OCI-LY7 (cell line): Measurements from ENCODE around the gene LCE1F. TPM values are rescaled to one million over a fixed set of nuclear protein-coding genes. Genes with fewer than 3 reads are reported as not detected.

Experiments used
- BruUV-seq: library from RNA; stranded (reverse); fragments of 400-500 nt; replicated peaks from 2 replicates; lab custom pipeline; 2021; lab: Mats Ljungman, UMichigan
- CTCF ChIA-PET: fragments of 300-600 bp; sonication (Branson Sonifier 250); formaldehyde crosslinking; loops from one replicate; lab custom pipeline; 2022; ENCODE audit warnings: antibody characterized with exemption; ENCODE audit not compliant: unreplicated experiment; lab: Charles Lee
- POLR2A ChIA-PET: fragments of 300-600 bp; sonication (Branson Sonifier 250); formaldehyde crosslinking; loops from one replicate; lab custom pipeline; 2022; ENCODE audit warnings: antibody characterized with exemption; lab: Charles Lee
- DNase-seq: peaks from one replicate; pipeline ENCODE4 v3.0.0-alpha.2; 2015; ENCODE audit warnings: low spot score
- H2AFZ ChIP-seq: fragments of 200-600 bp; sonication (generic), shearing (Covaris generic); 2 replicates; pipeline ENCODE4 v1.6.1; 2014; ENCODE audit warnings: mild to moderate bottlenecking, antibody characterized with exemption, low read length, moderate library complexity
- H3K27ac ChIP-seq: fragments of 200-600 bp; sonication (generic); 2 replicates; pipeline ENCODE4 v1.5.1; 2014; ENCODE audit warnings: mixed run types, low read depth, mild to moderate bottlenecking, moderate library complexity, low read length, inconsistent platforms; ENCODE audit not compliant: poor library complexity, severe bottlenecking
- H3K36me3 ChIP-seq: fragments of 200-600 bp; sonication (generic); 2 replicates; pipeline ENCODE4 v1.6.1; 2014; ENCODE audit warnings: mild to moderate bottlenecking, antibody characterized with exemption, low read length, moderate library complexity, mixed read lengths; ENCODE audit not compliant: insufficient read depth
- H3K4me1 ChIP-seq: fragments of 200-600 bp; sonication (generic); 2 replicates; pipeline ENCODE4 v1.5.1; 2014; ENCODE audit warnings: mild to moderate bottlenecking, low read length; ENCODE audit not compliant: insufficient read depth, poor library complexity, severe bottlenecking
- H3K4me2 ChIP-seq: fragments of 200-600 bp; sonication (generic); 2 replicates; pipeline ENCODE4 v1.6.1; 2014; ENCODE audit warnings: mild to moderate bottlenecking, low read length
- H3K4me3 ChIP-seq: fragments of 200-600 bp; sonication (generic); 2 replicates; pipeline ENCODE4 v1.5.1; 2014; ENCODE audit warnings: mild to moderate bottlenecking, low read depth, low read length; ENCODE audit not compliant: poor library complexity, severe bottlenecking
- H3K79me2 ChIP-seq: fragments of 200-600 bp; sonication (generic); 2 replicates; pipeline ENCODE4 v1.6.1; 2016; ENCODE audit warnings: low read depth, mild to moderate bottlenecking, low read length, moderate library complexity, mixed read lengths; ENCODE audit not compliant: insufficient read depth
- H3K9me2 ChIP-seq: fragments of 200-600 bp; sonication (generic); 2 replicates; pipeline ENCODE4 v1.6.1; 2016; ENCODE audit warnings: mild to moderate bottlenecking, low read length, mixed read lengths; ENCODE audit not compliant: insufficient read depth
- H3K9me3 ChIP-seq: fragments of 200-600 bp; sonication (generic); 2 replicates; pipeline ENCODE4 v1.6.1; 2014; ENCODE audit warnings: mild to moderate bottlenecking, mixed run types, low read length, mixed read lengths
- H4K20me1 ChIP-seq: fragments of 200-600 bp; sonication (generic); 2 replicates; pipeline ENCODE4 v1.6.1; 2014; ENCODE audit warnings: mild to moderate bottlenecking, antibody characterized with exemption, low read length, moderate library complexity, mixed read lengths; ENCODE audit not compliant: insufficient read depth
- CTCF ChIP-seq: fragments of 200-600 bp; sonication (generic); conservative IDR thresholded peaks from 2 replicates; pipeline ENCODE4 v1.5.1; 2014; ENCODE audit warnings: mild to moderate bottlenecking, antibody characterized with exemption, low read length, moderate library complexity, mixed read lengths
- EZH2phosphoT487 ChIP-seq: fragments of 200-600 bp; sonication (generic); IDR thresholded peaks from 2 replicates; pipeline ENCODE4 v1.6.1; 2018; ENCODE audit warnings: low read depth, borderline replicate concordance, mild to moderate bottlenecking, mixed run types, antibody characterized with exemption, low read length, moderate library complexity, mixed read lengths
- intact Hi-C: fragments of 100-400 bp; cut with micrococcal nuclease; formaldehyde crosslinking; loops from one replicate; pipeline ENCODE4 v1.10.0; 2022; ENCODE audit not compliant: unreplicated experiment
- total RNA-seq, 2 experiments: library from RNA; depleted of rRNA in 1 of 2; stranded (reverse); fragments of >200 nt in 1 of 2; shearing (Covaris generic) in 1 of 2; gene quantifications; 2 replicates each; pipeline ENCODE4 v1.2.3, GENCODE V29; 2014 to 2022

Gene LCE1F
- total RNA-seq, 2 experiments from 2014 or later: not detected

GRCh38 chr1:152741656-152742055, 33.3 kb upstream of the LCE1F start:
- H3K27ac ChIP-seq: no peak overlapping the region
- no peaks in the 10 kb centered on the region for H4K20me1 ChIP-seq
- no peaks in the 10 kb centered on the region for H3K4me1 ChIP-seq
- no peaks in the 10 kb centered on the region for H3K36me3 ChIP-seq
- intact Hi-C loops: no loop called here
- no peak overlapping the region for H3K4me2 ChIP-seq
- no peaks in the 10 kb centered on the region for H3K9me3 ChIP-seq
- no peaks in the 10 kb centered on the region for H3K79me2 ChIP-seq
- H3K9me2 ChIP-seq: no peaks in the 10 kb centered on the region
- no peak for TF ChIP-seq CTCF
- TF ChIP-seq EZH2phosphoT487: no peak
- H2AFZ ChIP-seq: no peak overlapping the region
- CTCF ChIA-PET: no interaction called here
- POLR2A ChIA-PET: no interaction called here
- DNase-seq: no peak
- H3K4me3 ChIP-seq: no peak overlapping the region
- BruUV-seq: no TSS peak

- Histone ChIP-seq H2AFZ (no peak overlapping the region), H3K4me3 (no peak overlapping the region), H3K4me1 (no peaks in the 10 kb centered on the region), H3K9me3 (no peaks in the 10 kb centered on the region), H3K9me2 (no peaks in the 10 kb centered on the region), H3K4me2 (no peak overlapping the region), H4K20me1 (no peaks in the 10 kb centered on the region), H3K27ac (no peak overlapping the region), H3K36me3 (no peaks in the 10 kb centered on the region), H3K79me2 (no peaks in the 10 kb centered on the region)
- BruUV-seq: no TSS peak
- ChIA-PET POLR2A (no interaction called here), CTCF (no interaction called here)
- DNase-seq: no peak
- intact Hi-C loops: no loop called here
- TF ChIP-seq CTCF (no peak), EZH2phosphoT487 (no peak)
Measured at GRCh38 chr1:152743371-152744145, 31.4 kb upstream of the LCE1F start.

- CTCF ChIA-PET: no interaction called here
- TF ChIP-seq EZH2phosphoT487 (no peak), CTCF (peak; percentile 64)
- H3K4me2 ChIP-seq: no peak overlapping the region
Measured at GRCh38 chr1:152745289-152745704, 29.6 kb upstream of the LCE1F start.

More at GRCh38 chr1:152745289-152745704, 29.6 kb upstream of the LCE1F start:
- no TSS peak for BruUV-seq
- H3K9me3 ChIP-seq: no peaks in the 10 kb centered on the region
- no peaks in the 10 kb centered on the region for H3K4me1 ChIP-seq
- no peaks in the 10 kb centered on the region for H3K36me3 ChIP-seq
- no peak overlapping the region for H3K4me3 ChIP-seq
- intact Hi-C loops: no loop called here
- no peaks in the 10 kb centered on the region for H3K9me2 ChIP-seq
- no peak overlapping the region for H2AFZ ChIP-seq
- no peaks in the 10 kb centered on the region for H4K20me1 ChIP-seq
- peak; percentile 2 for DNase-seq
- no peak overlapping the region for H3K27ac ChIP-seq
- POLR2A ChIA-PET: no interaction called here
- no peaks in the 10 kb centered on the region for H3K79me2 ChIP-seq
